ENCODE data around the gene MTPN.

MTPN gene

GRCh38 chr7:135994466-135995205 is 17.5 kb upstream of the MTPN start:
- no peak overlapping the region for H2AFZ ChIP-seq (ENCODE audit: low read length)
- H3K36me3 ChIP-seq (replicated peaks; ENCODE audit: insufficient read depth, low read length), result no peaks in the 10 kb centered on the region
- no peaks in the 10 kb centered on the region for H3K9me3 ChIP-seq (replicated peaks; ENCODE audit: insufficient read depth, low read length)
- H4K20me1 ChIP-seq (ENCODE audit: insufficient read depth, low read length), result no peaks in the 10 kb centered on the region
- no peak overlapping the region for H3K4me2 ChIP-seq (ENCODE audit: low read depth, low read length)
- peak; percentile 51 for DNase-seq
- no peaks in the 10 kb centered on the region for H3K4me1 ChIP-seq (ENCODE audit: low read length)
- H3K27me3 ChIP-seq (replicated peaks; ENCODE audit: insufficient read depth, low read length), result no peaks in the 10 kb centered on the region
- H3K4me3 ChIP-seq (ENCODE audit: low read length), result no peak overlapping the region
- H3F3A ChIP-seq (ENCODE audit: insufficient read depth, low read length), result no peaks in the 10 kb centered on the region
- TF ChIP-seq CTCF (IDR thresholded peaks at IDR 0.05; ENCODE audit: low read length), result no peak
- TF ChIP-seq EZH2phosphoT487 (IDR thresholded peaks at IDR 0.05; ENCODE audit: low read length), result no peak
- no peak for TF ChIP-seq EZH2 (optimal IDR thresholded peaks at IDR 0.05; ENCODE audit: low read depth, low read length)
- peak overlapping the region; percentile 19; the same call in 1 of the 2 replicates for H3K27ac ChIP-seq (ENCODE audit: low read length)
- H3K9ac ChIP-seq (ENCODE audit: low read length), result no peak overlapping the region
- H3K79me2 ChIP-seq (ENCODE audit: low read length), result no peaks in the 10 kb centered on the region
- no peaks in the 10 kb centered on the region for H3K9me2 ChIP-seq (replicated peaks; ENCODE audit: insufficient read depth, low read length)

GRCh38 chr7:135993950-135994349 is 16.8 kb upstream of the MTPN start:
- H3K4me2 ChIP-seq (ENCODE audit: low read depth, low read length), result no peak overlapping the region
- H3K4me3 ChIP-seq (ENCODE audit: low read length), result no peak overlapping the region
- H3K27ac ChIP-seq (ENCODE audit: low read length), result peak overlapping the region; percentile 19; the same call in 1 of the 2 replicates
- no peak overlapping the region for H3K9ac ChIP-seq (ENCODE audit: low read length)
- peak; percentile 82 for DNase-seq
- no peaks in the 10 kb centered on the region for H3K79me2 ChIP-seq (ENCODE audit: low read length)
- no peaks in the 10 kb centered on the region for H3K4me1 ChIP-seq (ENCODE audit: low read length)
- H3F3A ChIP-seq (ENCODE audit: insufficient read depth, low read length), result no peaks in the 10 kb centered on the region
- H4K20me1 ChIP-seq (ENCODE audit: insufficient read depth, low read length), result no peaks in the 10 kb centered on the region
- no peak for TF ChIP-seq EZH2phosphoT487 (IDR thresholded peaks at IDR 0.05; ENCODE audit: low read length)
- TF ChIP-seq EZH2 (optimal IDR thresholded peaks at IDR 0.05; ENCODE audit: low read depth, low read length), result no peak
- no peak for TF ChIP-seq CTCF (IDR thresholded peaks at IDR 0.05; ENCODE audit: low read length)
- no peaks in the 10 kb centered on the region for H3K36me3 ChIP-seq (replicated peaks; ENCODE audit: insufficient read depth, low read length)
- no peak overlapping the region for H2AFZ ChIP-seq (ENCODE audit: low read length)
- no peaks in the 10 kb centered on the region for H3K27me3 ChIP-seq (replicated peaks; ENCODE audit: insufficient read depth, low read length)
- no peaks in the 10 kb centered on the region for H3K9me3 ChIP-seq (replicated peaks; ENCODE audit: insufficient read depth, low read length)
- no peaks in the 10 kb centered on the region for H3K9me2 ChIP-seq (replicated peaks; ENCODE audit: insufficient read depth, low read length)

- Histone ChIP-seq H3K9me2 (replicated peaks; ENCODE audit: insufficient read depth, low read length) (no peaks in the 10 kb centered on the region), H3K9me3 (replicated peaks; ENCODE audit: insufficient read depth, low read length) (no peaks in the 10 kb centered on the region), H3K36me3 (replicated peaks; ENCODE audit: insufficient read depth, low read length) (no peaks in the 10 kb centered on the region), H3K27me3 (replicated peaks; ENCODE audit: insufficient read depth, low read length) (no peaks in the 10 kb centered on the region), H3K4me3 (ENCODE audit: low read length) (no peak overlapping the region), H4K20me1 (ENCODE audit: insufficient read depth, low read length) (no peaks in the 10 kb centered on the region), H3K27ac (ENCODE audit: low read length) (no peak overlapping the region), H3K79me2 (ENCODE audit: low read length) (no peaks in the 10 kb centered on the region), H3F3A (ENCODE audit: insufficient read depth, low read length) (no peaks in the 10 kb centered on the region), H3K9ac (ENCODE audit: low read length) (no peak overlapping the region), H2AFZ (ENCODE audit: low read length) (no peak overlapping the region), H3K4me1 (ENCODE audit: low read length) (no peaks in the 10 kb centered on the region), H3K4me2 (ENCODE audit: low read depth, low read length) (no peak overlapping the region)
- no peak for DNase-seq
- no peak for TF ChIP-seq EZH2phosphoT487 (IDR thresholded peaks at IDR 0.05; ENCODE audit: low read length)
- TF ChIP-seq CTCF (IDR thresholded peaks at IDR 0.05; ENCODE audit: low read length), result no peak
- TF ChIP-seq EZH2 (optimal IDR thresholded peaks at IDR 0.05; ENCODE audit: low read depth, low read length), result no peak
Measured at GRCh38 chr7:135991906-135992305, 14.7 kb upstream of the MTPN start.

All from MM.1S (cell line).